ENCODE measurements around the gene AP1M2.
"Not testable (repeated sequence)": the region's sequence is repeated elsewhere in the genome, so short reads cannot be mapped to it uniquely, and the experiment has no call there.

The AP1M2 gene

DNA sequence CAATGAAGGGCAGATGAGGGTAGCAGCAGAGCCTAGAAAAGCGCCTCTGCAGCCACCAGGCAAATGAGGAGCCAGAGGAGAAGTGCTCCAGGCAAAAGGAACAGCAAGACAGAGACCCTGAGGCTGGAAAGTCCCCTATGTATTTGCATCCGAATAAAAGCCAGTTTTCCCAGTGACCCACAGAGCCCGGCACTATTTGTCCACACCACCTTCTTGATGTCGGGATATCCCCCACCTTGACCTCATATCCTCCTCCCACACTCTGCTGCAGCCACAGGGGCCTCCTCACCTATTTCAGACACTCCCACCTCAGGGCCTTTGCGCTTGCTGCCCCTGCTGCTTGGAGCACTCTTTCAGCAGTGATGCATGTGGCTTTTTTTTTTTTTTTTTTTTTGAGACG is 36.8 kb downstream of the AP1M2 start:
- peaks cover 79% of the 10 kb centered on the region for H3K36me3 ChIP-seq (ENCODE audit: control insufficient read depth, insufficient read depth, low read length)
- no peak overlapping the region for H3K4me3 ChIP-seq (ENCODE audit: extremely low read depth, insufficient read depth, low read length, poor library complexity, severe bottlenecking)
- WGBS, 2 experiments (ENCODE audit: insufficient coverage in 2 of 2) = 92 to 97% methylated on average over 4 to 5 of the region's 6 CpGs
- H3K27ac ChIP-seq (ENCODE audit: low read depth, low read length, severe bottlenecking) = no peak overlapping the region
- H3K9me3 ChIP-seq (ENCODE audit: control insufficient read depth, low read length) = no peaks in the 10 kb centered on the region
- no peaks in the 10 kb centered on the region for H3K4me1 ChIP-seq (ENCODE audit: control insufficient read depth, insufficient read depth, low read length, poor library complexity, severe bottlenecking)

DNA sequence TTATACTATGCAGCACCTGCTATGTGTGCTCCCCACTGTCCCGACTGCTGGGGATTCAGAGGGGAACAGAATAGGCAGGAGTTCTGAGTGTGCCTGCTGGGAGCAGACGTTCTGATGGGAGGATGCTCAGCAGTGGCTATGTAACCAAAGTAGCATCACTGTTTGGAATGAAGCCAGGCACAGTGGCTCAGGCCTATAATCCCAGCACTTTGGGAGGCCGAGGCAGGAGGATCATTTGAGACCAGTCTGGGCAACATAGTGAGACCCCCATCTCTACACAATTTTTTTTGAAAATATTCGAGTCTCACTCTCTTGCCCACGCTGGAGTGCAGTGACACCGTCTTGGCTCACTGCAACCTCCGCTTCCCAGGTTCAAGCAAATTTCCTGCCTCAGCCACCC is 37.4 kb downstream of the AP1M2 start:
- Histone ChIP-seq H3K4me1 (ENCODE audit: control insufficient read depth, insufficient read depth, low read length, poor library complexity, severe bottlenecking) (no peaks in the 10 kb centered on the region), H3K27ac (ENCODE audit: low read depth, low read length, severe bottlenecking) (no peak overlapping the region), H3K36me3 (ENCODE audit: control insufficient read depth, insufficient read depth, low read length) (peaks cover 73% of the 10 kb centered on the region), H3K9me3 (ENCODE audit: control insufficient read depth, low read length) (no peaks in the 10 kb centered on the region), H3K4me3 (ENCODE audit: extremely low read depth, insufficient read depth, low read length, poor library complexity, severe bottlenecking) (no peak overlapping the region)
- WGBS, 2 experiments (ENCODE audit: insufficient coverage in 2 of 2) = 93 to 95% methylated on average over 6 of the region's 7 CpGs

- Histone ChIP-seq H3K4me3 (ENCODE audit: extremely low read depth, insufficient read depth, low read length, poor library complexity, severe bottlenecking) (no peak overlapping the region), H3K27ac (ENCODE audit: low read depth, low read length, severe bottlenecking) (no peak overlapping the region), H3K9me3 (ENCODE audit: control insufficient read depth, low read length) (no peaks in the 10 kb centered on the region), H3K36me3 (ENCODE audit: control insufficient read depth, insufficient read depth, low read length) (peaks cover 64% of the 10 kb centered on the region), H3K4me1 (ENCODE audit: control insufficient read depth, insufficient read depth, low read length, poor library complexity, severe bottlenecking) (no peaks in the 10 kb centered on the region)
- 89 to 93% methylated on average over 14 to 17 of the region's 18 CpGs for WGBS, 2 experiments (ENCODE audit: insufficient coverage in 2 of 2)
These were observed 38.3 kb downstream of the AP1M2 start for GRCh38 chr19:10548746-10549276.

DNA sequence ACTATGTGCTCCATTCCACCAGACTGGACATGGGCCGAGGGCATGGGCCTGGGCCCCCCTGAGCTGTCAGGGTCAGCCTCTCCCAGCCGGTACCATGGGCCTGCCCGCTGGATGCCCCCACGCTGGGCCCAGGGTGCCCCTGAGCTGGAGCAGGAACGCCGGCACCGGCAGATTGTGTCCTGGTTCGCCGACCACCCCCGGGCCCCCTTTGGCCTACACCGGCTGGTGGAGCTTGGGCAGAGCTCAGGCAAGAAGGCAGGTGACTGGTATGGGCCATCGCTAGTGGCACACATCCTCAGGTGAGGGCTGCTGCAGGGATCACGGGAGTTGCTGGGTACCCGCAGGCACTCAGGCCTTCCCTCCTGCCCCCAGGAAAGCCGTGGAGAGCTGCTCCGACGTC is 40.3 kb downstream of the AP1M2 start:
- no peaks in the 10 kb centered on the region for H3K4me1 ChIP-seq (ENCODE audit: control insufficient read depth, insufficient read depth, low read length, poor library complexity, severe bottlenecking)
- H3K36me3 ChIP-seq (ENCODE audit: control insufficient read depth, insufficient read depth, low read length) = peaks cover 44% of the 10 kb centered on the region
- no peak overlapping the region for H3K4me3 ChIP-seq (ENCODE audit: extremely low read depth, insufficient read depth, low read length, poor library complexity, severe bottlenecking)
- 95 to 99% methylated on average over 15 to 17 of the region's 17 CpGs for WGBS, 2 experiments (ENCODE audit: insufficient coverage in 2 of 2)
- H3K27ac ChIP-seq (ENCODE audit: low read depth, low read length, severe bottlenecking) = no peak overlapping the region
- no peaks in the 10 kb centered on the region for H3K9me3 ChIP-seq (ENCODE audit: control insufficient read depth, low read length)

- no peaks in the 10 kb centered on the region for H3K9me3 ChIP-seq (ENCODE audit: control insufficient read depth, low read length)
- H3K4me3 ChIP-seq (ENCODE audit: extremely low read depth, insufficient read depth, low read length, poor library complexity, severe bottlenecking) = peak overlapping the region; percentile 80
- no peaks in the 10 kb centered on the region for H3K4me1 ChIP-seq (ENCODE audit: control insufficient read depth, insufficient read depth, low read length, poor library complexity, severe bottlenecking)
- no peak overlapping the region for H3K27ac ChIP-seq (ENCODE audit: low read depth, low read length, severe bottlenecking)
- peaks cover 29% of the 10 kb centered on the region for H3K36me3 ChIP-seq (ENCODE audit: control insufficient read depth, insufficient read depth, low read length)
- WGBS, 2 experiments (ENCODE audit: insufficient coverage in 2 of 2) = 89 to 95% methylated on average over 9 to 23 of the region's 23 CpGs
These were observed 42.3 kb downstream of the AP1M2 start for GRCh38 chr19:10544753-10545251.

- Histone ChIP-seq H3K27ac (ENCODE audit: low read depth, low read length, severe bottlenecking) (no peak overlapping the region), H3K4me3 (ENCODE audit: extremely low read depth, insufficient read depth, low read length, poor library complexity, severe bottlenecking) (peak overlapping the region; percentile 80), H3K36me3 (ENCODE audit: control insufficient read depth, insufficient read depth, low read length) (peaks cover 24% of the 10 kb centered on the region), H3K9me3 (ENCODE audit: control insufficient read depth, low read length) (no peaks in the 10 kb centered on the region), H3K4me1 (ENCODE audit: control insufficient read depth, insufficient read depth, low read length, poor library complexity, severe bottlenecking) (no peaks in the 10 kb centered on the region)
- 31 to 34% methylated on average over 18 to 20 of the region's 22 CpGs for WGBS, 2 experiments (ENCODE audit: insufficient coverage in 2 of 2)
These were observed 42.8 kb downstream of the AP1M2 start for GRCh38 chr19:10544242-10544752.

DNA sequence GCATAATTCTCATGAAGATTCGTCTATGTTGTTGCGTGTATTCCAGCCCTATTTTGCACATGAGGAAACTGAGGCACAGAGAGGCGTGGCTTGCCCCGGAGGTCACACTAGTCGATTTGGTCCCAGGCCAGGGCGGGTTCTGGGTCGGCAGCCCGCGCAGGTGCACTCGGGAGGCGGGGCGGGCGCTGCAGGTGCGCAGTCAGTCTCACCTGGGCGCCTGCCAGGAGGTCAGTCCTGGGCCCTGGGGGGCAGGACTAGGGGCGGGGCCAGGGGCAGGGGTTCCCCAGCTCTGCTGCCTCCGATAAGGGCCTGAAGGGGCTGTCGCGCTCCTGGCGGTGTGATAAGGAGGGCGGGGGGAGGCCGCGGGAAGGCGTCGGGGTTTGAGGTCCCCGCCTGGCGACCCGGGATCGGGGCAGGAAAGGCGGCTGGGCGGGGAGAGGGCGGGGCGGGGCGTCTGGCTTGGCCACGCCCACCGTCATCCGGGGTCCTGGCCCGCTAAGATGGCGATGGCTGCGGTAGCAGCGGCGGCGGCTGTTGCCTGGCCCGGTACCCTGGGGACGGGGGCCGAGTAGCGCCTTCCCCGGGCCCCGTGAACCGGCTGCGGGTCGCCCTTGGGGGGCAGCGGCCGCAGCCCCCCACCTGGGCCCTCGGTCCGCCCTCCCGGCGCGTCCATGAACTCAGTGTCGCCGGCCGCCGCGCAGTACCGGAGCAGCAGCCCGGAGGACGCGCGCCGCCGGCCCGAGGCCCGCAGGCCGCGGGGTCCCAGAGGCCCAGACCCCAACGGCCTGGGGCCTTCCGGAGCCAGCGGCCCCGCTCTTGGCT is 43.5 kb downstream of the AP1M2 start, which contains the start of gene ATG4D:
Gene ATG4D, plus strand, starts transcription at position 485 of the 822 bp plus-strand sequence. Its CDS starts 187 bp downstream, at position 672.
- H3K4me1 ChIP-seq (ENCODE audit: control insufficient read depth, insufficient read depth, low read length, poor library complexity, severe bottlenecking) = no peaks in the 10 kb centered on the region
- no peaks in the 10 kb centered on the region for H3K9me3 ChIP-seq (ENCODE audit: control insufficient read depth, low read length)
- H3K36me3 ChIP-seq (ENCODE audit: control insufficient read depth, insufficient read depth, low read length) = peaks cover 18% of the 10 kb centered on the region
- H3K4me3 ChIP-seq (ENCODE audit: extremely low read depth, insufficient read depth, low read length, poor library complexity, severe bottlenecking) = peak within 1 kb of the TSS; percentile 80
- H3K27ac ChIP-seq (ENCODE audit: low read depth, low read length, severe bottlenecking) = no peak within 1 kb of the TSS
- WGBS, 2 experiments (ENCODE audit: insufficient coverage in 2 of 2) = 3% methylated on average over 47 to 64 of the region's 79 CpGs

DNA sequence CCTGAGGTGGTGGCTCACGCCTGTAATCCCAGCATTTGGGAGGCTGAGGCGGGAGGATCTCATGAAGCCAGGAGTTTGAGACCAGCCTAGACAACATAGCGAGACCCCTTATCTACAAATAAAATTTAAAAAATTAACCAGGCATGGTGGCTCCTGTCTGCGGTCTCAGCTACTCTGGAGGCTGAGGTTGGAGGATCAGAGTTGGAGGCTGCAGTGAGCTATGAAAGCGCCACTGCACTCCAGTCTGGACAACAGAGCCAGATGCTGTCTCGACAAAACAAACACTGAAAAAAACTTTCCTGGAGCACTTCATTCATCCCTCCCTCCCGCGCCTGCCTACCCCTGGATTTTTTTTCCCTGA is 44.1 kb downstream of the AP1M2 start:
- Histone ChIP-seq H3K27ac (ENCODE audit: low read depth, low read length, severe bottlenecking) (no peak overlapping the region), H3K4me1 (ENCODE audit: control insufficient read depth, insufficient read depth, low read length, poor library complexity, severe bottlenecking) (no peaks in the 10 kb centered on the region), H3K9me3 (ENCODE audit: control insufficient read depth, low read length) (no peaks in the 10 kb centered on the region), H3K36me3 (ENCODE audit: control insufficient read depth, insufficient read depth, low read length) (peaks cover 12% of the 10 kb centered on the region), H3K4me3 (ENCODE audit: extremely low read depth, insufficient read depth, low read length, poor library complexity, severe bottlenecking) (peak overlapping the region; percentile 80)
- 71% methylated on average over 6 to 7 of the region's 8 CpGs for WGBS, 2 experiments (ENCODE audit: insufficient coverage in 2 of 2)

- not testable (repeated sequence) for H3K4me3 ChIP-seq (ENCODE audit: extremely low read depth, insufficient read depth, low read length, poor library complexity, severe bottlenecking); H3K4me1 ChIP-seq (ENCODE audit: control insufficient read depth, insufficient read depth, low read length, poor library complexity, severe bottlenecking); H3K36me3 ChIP-seq (ENCODE audit: control insufficient read depth, insufficient read depth, low read length); H3K27ac ChIP-seq (ENCODE audit: low read depth, low read length, severe bottlenecking); H3K9me3 ChIP-seq (ENCODE audit: control insufficient read depth, low read length)
- 79 to 84% methylated on average over 5 to 7 of the region's 9 CpGs for WGBS, 2 experiments (ENCODE audit: insufficient coverage in 2 of 2)
These were observed 48.1 kb downstream of the AP1M2 start for GRCh38 chr19:10539016-10539415.

DNA sequence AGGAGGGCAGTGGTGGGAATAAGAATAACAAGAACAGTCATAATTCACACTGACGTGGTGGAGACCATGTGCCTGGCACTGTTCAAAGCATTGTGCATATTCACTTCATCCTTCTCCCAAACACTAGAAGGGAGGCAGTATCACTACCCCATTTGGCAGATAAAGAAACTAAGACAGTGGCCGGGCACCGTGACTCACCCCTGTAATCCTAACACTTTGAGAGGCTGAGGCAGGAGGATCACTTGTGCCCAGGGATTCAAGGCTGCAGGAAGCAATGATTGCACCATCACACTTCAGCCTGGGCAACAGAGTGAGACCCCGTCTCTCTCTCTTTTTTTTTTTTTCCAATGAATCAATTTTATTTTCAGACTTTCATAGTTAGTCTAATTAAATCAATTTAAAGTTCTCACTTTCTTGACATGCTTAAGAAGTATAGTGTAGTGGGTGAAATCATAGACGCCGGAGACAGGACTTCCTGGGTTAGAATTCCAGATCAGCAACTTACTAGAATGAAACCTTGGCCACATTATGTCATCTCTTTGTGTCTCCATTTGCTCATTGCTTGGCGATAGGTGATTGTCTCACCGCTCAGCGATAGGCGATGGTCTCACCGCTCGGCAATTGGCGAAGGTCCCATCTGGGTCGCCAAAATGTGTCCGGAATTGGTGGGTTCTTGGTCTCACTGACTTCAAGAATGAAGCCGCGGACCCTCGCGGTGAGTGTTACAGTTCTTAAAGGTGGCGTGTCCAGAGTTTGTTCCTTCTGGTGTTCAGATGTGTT is 48.7 kb downstream of the AP1M2 start:
- H3K36me3 ChIP-seq (ENCODE audit: control insufficient read depth, insufficient read depth, low read length) = no peaks in the 10 kb centered on the region
- H3K4me1 ChIP-seq (ENCODE audit: control insufficient read depth, insufficient read depth, low read length, poor library complexity, severe bottlenecking) = no peaks in the 10 kb centered on the region
- WGBS, 2 experiments (ENCODE audit: insufficient coverage in 2 of 2) = 85 to 88% methylated on average over 13 to 14 of the region's 20 CpGs
- no peak overlapping the region for H3K27ac ChIP-seq (ENCODE audit: low read depth, low read length, severe bottlenecking)
- no peaks in the 10 kb centered on the region for H3K9me3 ChIP-seq (ENCODE audit: control insufficient read depth, low read length)
- H3K4me3 ChIP-seq (ENCODE audit: extremely low read depth, insufficient read depth, low read length, poor library complexity, severe bottlenecking) = no peak overlapping the region

Measured in mesodermal cell (in vitro differentiated cells).